ENCODE measurements around the gene TLK1.

DNA sequence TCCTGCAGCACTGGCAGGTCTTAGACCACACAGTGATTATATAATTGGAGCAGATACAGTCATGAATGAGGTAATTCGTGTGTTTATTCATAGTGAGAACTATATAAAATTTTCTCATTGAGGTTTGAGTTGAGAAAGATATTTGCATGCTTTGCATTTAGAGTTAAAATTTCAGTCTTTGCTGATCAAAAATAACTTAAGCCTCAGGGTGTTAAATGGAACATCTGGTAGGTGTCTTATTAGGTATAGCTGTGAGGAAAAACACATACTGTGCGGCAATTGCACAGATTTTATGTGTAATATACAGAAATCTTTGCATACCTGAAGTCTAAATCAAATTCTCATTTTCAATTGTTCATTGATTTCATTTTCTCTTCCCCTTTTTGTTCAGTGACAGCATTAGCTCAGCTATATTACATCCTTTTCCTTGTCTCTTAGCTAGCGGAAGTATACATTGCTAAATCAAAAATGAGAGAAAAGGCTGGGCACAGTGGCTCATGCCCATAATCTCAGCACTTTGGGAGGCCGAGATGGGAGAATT lies 210.4 kb downstream of the TLK1 start:
- TF ChIP-seq, protein P1, sequence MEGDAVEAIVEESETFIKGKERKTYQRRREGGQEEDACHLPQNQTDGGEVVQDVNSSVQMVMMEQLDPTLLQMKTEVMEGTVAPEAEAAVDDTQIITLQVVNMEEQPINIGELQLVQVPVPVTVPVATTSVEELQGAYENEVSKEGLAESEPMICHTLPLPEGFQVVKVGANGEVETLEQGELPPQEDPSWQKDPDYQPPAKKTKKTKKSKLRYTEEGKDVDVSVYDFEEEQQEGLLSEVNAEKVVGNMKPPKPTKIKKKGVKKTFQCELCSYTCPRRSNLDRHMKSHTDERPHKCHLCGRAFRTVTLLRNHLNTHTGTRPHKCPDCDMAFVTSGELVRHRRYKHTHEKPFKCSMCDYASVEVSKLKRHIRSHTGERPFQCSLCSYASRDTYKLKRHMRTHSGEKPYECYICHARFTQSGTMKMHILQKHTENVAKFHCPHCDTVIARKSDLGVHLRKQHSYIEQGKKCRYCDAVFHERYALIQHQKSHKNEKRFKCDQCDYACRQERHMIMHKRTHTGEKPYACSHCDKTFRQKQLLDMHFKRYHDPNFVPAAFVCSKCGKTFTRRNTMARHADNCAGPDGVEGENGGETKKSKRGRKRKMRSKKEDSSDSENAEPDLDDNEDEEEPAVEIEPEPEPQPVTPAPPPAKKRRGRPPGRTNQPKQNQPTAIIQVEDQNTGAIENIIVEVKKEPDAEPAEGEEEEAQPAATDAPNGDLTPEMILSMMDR (IDR thresholded peaks at IDR 0.05; ENCODE audit: poor library complexity) = no peak
- no peak for TF ChIP-seq EZH2 (IDR thresholded peaks at IDR 0.05; ENCODE audit: borderline replicate concordance)
